Inflammatory macrophage treated with lipopolysaccharide for 4 hours (primary cell): ENCODE data around the gene KCNJ13.

Experiments used
- DNase-seq: peaks from one replicate; pipeline ENCODE4 v3.0.0-alpha.2; 2020

Gene KCNJ13

DNA sequence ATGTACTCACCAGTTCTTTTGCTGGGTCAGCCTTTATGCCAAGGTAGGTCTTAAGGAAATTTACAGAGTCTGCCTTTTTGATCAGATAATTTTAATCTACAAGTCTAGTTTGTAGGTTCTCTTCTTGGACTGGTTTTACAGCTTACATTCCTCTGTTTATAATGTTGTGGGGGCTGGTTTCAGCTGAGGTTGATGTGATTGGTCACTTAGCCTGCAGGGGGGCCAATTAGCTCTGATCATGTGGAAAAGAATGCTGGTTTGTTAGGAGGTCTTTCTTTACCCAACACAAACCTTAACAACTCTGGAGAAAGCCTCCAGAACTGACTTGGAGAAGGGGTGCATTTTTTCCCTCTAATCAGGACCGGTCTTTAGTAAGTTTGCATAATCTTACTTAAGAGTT, at the start of gene KCNJ13:
Gene KCNJ13 (minus strand): TSS at position 131 of the 400 bp plus-strand sequence. CDS start 5,203 bp downstream, outside the sequence.
- no peak for DNase-seq

GRCh38 chr2:232817756-232818155, 41.4 kb upstream of the KCNJ13 start:
- no peak for DNase-seq

DNA sequence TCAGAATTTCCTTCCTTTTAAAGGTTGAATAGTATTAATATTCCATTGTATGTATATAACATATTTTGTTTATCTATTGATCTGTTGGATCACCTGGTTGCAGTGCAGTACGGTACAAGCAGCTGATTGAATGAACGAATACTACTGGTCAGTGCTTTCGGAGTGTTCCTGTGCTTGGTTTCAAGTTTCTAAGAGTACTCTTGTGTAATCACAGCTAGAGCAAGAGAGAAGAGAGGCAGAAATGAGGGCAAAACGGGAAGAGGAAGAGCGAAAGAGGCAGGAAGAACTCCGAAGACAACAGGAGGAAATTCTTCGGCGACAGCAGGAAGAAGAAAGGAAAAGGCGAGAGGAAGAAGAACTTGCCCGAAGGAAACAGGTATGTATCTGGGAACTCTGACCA, 40.3 kb upstream of the KCNJ13 start:
- DNase-seq: peak; percentile 39

DNA sequence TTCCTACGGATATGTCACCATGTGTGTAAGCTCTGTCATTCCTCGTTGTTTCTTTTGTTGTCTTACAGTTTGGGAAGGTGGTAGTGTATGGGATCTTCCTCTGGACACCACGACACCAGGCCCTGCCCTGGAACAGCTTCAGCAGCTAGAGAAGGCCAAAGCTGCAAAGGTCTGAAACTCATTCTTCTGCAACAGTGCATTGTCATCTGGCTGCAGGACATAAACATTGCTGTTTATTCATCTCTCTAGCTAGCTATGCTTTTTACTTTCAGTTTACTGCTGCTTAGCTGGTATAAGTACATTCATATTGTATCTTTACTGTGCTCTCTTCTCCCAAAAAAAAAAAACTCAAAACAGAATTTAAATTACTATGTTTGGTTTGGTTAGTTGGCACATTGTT, 39.2 kb upstream of the KCNJ13 start:
- no peak for DNase-seq

- DNase-seq: no peak
Observed at GRCh38 chr2:232810444-232810843, 34.1 kb upstream of the KCNJ13 start.

GRCh38 chr2:232809349-232810124, 33.2 kb upstream of the KCNJ13 start:
- DNase-seq: no peak

GRCh38 chr2:232802091-232802490, 25.7 kb upstream of the KCNJ13 start:
- peak; percentile 57 for DNase-seq

DNA sequence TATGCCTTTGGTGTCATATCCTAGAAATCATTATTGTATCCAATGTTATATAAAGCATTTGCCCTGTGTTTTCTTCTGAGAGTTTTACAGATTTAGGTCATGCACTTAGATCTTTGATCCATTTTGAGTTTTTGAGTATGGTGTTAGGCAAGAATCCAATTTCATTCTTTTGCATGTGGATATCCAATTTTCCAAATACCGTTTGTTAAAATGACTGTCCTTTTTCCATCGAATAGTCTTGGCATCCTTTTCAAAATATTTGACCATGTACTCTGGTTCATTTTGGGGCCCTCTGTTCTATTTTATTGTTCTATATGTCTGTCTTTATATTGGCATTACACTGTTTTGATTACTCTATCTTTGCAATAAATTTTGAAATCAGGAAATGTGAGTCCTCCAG, 23.8 kb upstream of the KCNJ13 start:
- no peak for DNase-seq

DNA sequence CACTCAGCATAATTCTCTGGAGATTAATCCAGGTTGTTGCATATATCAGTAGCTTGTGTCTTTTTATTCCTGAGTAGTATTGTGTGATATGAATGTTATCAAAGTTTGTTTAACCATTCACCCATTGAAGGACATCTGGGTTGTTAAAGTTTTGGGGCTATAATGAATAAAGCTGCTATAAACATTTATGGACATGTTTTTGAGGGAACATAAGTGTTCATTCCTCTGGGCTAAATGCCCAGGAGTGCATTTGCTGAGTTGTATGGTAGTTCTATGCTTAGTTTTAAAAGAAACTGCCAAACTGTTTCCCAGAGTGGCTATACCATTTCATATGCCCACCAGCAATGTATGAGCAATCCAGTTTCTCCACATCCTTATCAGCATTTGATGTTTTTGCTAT, 21.8 kb upstream of the KCNJ13 start:
- DNase-seq: no peak

GRCh38 chr2:232795920-232796319, 19.6 kb upstream of the KCNJ13 start:
- no peak for DNase-seq

DNA sequence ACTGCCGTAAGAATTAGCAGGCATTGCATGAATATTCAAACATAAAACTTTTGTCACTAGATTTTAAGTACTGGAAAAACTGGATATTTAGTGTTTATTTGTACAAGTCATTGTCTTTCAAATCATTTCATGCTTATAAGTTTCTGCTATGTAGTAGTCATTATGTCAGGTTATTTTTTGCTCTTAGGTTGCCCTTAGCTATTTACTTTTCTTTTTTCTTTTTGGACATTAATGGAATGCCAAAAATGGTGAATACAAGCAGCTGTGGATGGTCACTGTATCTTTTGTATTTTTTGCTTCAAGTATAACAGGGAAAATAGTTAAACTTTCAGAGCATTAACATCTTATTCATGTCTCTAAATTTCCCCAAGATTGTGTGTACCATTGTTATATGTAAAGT, 18.6 kb upstream of the KCNJ13 start:
- DNase-seq: no peak

DNA sequence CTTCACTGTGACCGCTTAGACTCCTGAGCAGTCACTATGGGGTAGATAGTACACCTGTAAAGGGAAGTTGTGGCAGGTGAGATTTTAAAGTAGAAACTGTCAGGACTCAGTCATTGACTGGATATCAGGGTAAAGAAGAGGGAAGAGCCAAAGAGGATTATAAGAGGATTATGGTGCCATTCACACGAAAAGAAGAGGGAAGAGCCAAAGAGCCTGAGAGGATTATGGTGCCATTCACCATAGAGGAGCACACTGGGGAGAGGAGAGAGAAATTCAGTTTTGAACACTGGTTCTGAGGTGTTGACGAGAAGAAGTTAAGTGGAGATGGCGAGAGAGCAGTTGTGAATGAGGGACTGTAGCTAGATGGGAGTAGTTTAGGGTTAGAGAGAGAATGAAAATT, 16.9 kb upstream of the KCNJ13 start:
- no peak for DNase-seq

- no peak for DNase-seq
Observed at GRCh38 chr2:232791518-232791917, 15.2 kb upstream of the KCNJ13 start.

- no peak for DNase-seq
Observed at GRCh38 chr2:232789082-232789481, 12.7 kb upstream of the KCNJ13 start.

DNA sequence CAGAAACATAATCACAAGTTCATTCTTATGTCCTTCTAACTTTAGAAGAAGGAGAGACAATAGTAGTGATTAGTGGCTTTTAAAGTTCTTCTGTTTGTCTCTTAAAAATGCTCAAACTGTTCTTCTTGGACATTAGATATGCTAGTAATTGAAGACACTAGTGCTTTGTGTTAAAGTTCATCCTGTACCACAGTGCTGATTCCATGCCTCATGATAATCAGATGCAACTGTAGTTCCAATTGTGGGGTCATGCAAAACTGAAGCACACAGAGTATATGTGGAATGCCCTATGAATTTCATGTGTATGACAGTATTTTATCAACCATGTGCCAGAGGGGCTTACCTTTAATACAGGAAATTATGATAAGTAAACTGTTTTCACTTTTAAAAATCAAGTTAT, 11.4 kb upstream of the KCNJ13 start:
- no peak for DNase-seq

DNA sequence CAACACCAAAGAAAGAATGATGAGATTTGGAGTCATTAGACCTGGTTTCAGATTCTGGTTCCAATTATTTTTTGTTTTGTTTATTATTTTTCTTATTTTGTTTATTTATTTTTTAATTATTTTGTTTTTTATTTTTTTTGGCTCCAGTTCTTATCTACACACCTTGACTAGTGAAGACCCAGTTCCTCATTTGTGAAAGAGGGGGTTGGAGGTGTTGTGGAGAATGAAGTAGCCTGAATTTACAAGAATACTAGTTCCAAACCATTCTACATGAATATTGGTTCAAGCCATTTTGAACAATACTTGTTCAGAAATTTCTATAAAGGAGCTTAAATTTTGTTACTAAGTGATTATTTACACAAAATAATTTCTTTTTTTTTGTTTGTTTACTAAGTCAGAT, 6.9 kb upstream of the KCNJ13 start:
- no peak for DNase-seq

GRCh38 chr2:232781765-232782164, 5.4 kb upstream of the KCNJ13 start:
- DNase-seq: peak; percentile 70

- no peak for DNase-seq
Observed at GRCh38 chr2:232779934-232780333, 3.6 kb upstream of the KCNJ13 start.

GRCh38 chr2:232779465-232779864, 3.1 kb upstream of the KCNJ13 start:
- no peak for DNase-seq

- no peak for DNase-seq
Observed at GRCh38 chr2:232777276-232777675, 911 bp upstream of the KCNJ13 start.

- no peak for DNase-seq
Observed at GRCh38 chr2:232773815-232774214, 2.5 kb downstream of the KCNJ13 start.

- DNase-seq: no peak
Observed at GRCh38 chr2:232772531-232772930, 3.8 kb downstream of the KCNJ13 start.

- DNase-seq: no peak
Observed at GRCh38 chr2:232771870-232772269, 4.5 kb downstream of the KCNJ13 start.

GRCh38 chr2:232770207-232770606, 6.2 kb downstream of the KCNJ13 start:
- no peak for DNase-seq

GRCh38 chr2:232767866-232768265, 8.5 kb downstream of the KCNJ13 start:
- DNase-seq: no peak
